ENCODE data around the gene NKIRAS1. TPM values are rescaled to one million over a fixed set of nuclear protein-coding genes. Genes with fewer than 3 reads are reported as not detected.

Gene NKIRAS1
- total RNA-seq, 4 donors from 2014 or later: 3.2 to 13.8 (median 8.9) TPM

DNA sequence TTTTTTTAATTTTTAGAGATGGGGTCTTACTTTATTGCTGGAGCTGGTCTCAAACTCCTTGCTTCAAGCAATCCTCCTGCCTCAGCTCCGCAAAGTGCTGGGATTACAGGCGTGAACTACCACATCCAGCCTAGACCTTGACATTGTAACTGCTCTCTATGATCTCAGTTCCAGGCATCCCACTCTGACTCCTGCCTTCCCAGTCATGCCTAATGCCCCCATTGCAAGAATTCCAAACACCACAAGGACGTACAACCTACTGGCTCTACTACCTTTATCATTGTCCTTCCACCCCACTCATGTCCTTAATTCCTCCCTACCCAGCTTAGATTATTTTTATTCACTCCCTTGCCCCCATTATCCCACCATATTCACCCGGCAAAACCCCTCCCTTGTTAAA, 21.6 kb downstream of the NKIRAS1 start:
- 90 to 96% methylated on average over 2 to 4 of the region's 4 CpGs for WGBS, 2 donors (ENCODE audit: low coverage in 1 of 2)
- H3K36me3 ChIP-seq: peaks cover 0 to 11% (median 4%) of the 10 kb centered on the region in 4 donors

DNA sequence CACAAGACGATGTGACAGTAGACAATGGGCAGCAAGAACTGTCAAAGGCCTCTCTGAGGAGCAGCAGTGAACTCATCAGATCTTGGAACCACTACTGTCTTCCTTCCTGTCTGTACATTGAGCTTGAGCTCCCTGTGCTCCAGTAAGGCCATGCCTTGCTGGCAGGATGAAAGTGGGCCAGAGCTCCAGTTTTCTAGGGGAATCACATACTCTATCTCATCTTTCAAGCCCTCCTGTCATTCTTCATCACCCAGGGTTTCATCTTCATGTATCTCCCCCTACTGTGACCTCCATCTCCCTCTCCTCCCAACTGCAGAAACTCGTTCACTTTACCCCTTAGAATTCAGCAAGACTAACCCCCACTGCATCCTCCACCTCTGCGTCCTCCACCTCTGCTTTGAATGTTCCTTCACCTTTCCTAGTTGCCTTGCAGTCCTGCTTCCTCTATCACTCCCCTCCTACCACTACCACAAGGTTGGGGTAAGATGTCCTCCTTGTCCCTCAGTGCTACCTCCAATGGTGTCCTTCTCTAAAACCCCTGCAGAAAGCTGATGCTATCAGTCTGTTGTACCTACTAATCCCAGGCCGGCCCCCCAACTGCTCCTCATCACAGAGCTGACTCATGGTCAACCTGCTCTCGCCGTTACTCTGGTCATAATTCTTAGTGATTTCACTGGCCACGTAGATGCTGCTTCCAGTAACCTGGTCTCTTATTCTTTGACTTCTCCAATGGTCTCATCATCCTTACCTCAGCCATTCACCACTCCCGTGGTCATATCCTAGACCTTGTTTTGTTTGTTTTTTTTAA, 22.3 kb downstream of the NKIRAS1 start:
- TF ChIP-seq POLR2AphosphoS5 (IDR thresholded peaks at IDR 0.05): no peak
- TF ChIP-seq, protein P1, sequence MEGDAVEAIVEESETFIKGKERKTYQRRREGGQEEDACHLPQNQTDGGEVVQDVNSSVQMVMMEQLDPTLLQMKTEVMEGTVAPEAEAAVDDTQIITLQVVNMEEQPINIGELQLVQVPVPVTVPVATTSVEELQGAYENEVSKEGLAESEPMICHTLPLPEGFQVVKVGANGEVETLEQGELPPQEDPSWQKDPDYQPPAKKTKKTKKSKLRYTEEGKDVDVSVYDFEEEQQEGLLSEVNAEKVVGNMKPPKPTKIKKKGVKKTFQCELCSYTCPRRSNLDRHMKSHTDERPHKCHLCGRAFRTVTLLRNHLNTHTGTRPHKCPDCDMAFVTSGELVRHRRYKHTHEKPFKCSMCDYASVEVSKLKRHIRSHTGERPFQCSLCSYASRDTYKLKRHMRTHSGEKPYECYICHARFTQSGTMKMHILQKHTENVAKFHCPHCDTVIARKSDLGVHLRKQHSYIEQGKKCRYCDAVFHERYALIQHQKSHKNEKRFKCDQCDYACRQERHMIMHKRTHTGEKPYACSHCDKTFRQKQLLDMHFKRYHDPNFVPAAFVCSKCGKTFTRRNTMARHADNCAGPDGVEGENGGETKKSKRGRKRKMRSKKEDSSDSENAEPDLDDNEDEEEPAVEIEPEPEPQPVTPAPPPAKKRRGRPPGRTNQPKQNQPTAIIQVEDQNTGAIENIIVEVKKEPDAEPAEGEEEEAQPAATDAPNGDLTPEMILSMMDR (IDR thresholded peaks at IDR 0.05): no peak
- no peak for TF ChIP-seq POLR2A (IDR thresholded peaks at IDR 0.05)
- no peak for TF ChIP-seq EP300 (IDR thresholded peaks at IDR 0.05; ENCODE audit: low read depth)
- H3K27me3 ChIP-seq: no peaks in the 10 kb centered on the region
- in situ Hi-C loops (cut with MboI; ENCODE audit: low pct_ligation_motif_present in 1 of 4, low pct_unique_long_range_greater_than_20kb in 1 of 4, low sequenced_read_pairs in 3 of 4) (loop anchor here in 3 of 4 donors (25.0 kb wide), 2 partner anchors 343 to 793 kb away; no protein-coding TSS in a partner anchor), intact Hi-C loops (cut with DNase I; ENCODE audit: low total_unique reads) (no loop called here)
- DNase-seq: no peak
- H3K4me3 ChIP-seq: no peak overlapping the region
- peaks cover 0 to 7% (median under 1%) of the 10 kb centered on the region in 4 donors for H3K36me3 ChIP-seq
- H3K9me3 ChIP-seq: no peaks in the 10 kb centered on the region
- H3K4me1 ChIP-seq: no peaks in the 10 kb centered on the region
- WGBS, 2 donors (ENCODE audit: low coverage in 1 of 2): 74 to 83% methylated on average over 5 to 8 of the region's 8 CpGs
- no peak overlapping the region for H3K27ac ChIP-seq

More for the DNA sequence above, 21.6 kb downstream of the NKIRAS1 start:
- in situ Hi-C loops (cut with MboI; ENCODE audit: low pct_ligation_motif_present in 1 of 4, low pct_unique_long_range_greater_than_20kb in 1 of 4, low sequenced_read_pairs in 3 of 4) (loop anchor here in 3 of 4 donors (25.0 kb wide), 2 partner anchors 342 to 792 kb away; no protein-coding TSS in a partner anchor), intact Hi-C loops (cut with DNase I; ENCODE audit: low total_unique reads) (no loop called here)
- Histone ChIP-seq H3K27ac (no peak overlapping the region), H3K9me3 (no peaks in the 10 kb centered on the region), H3K4me3 (no peak overlapping the region), H3K4me1 (no peaks in the 10 kb centered on the region), H3K27me3 (no peaks in the 10 kb centered on the region)
- no peak for DNase-seq
- TF ChIP-seq EP300 (IDR thresholded peaks at IDR 0.05; ENCODE audit: low read depth) (no peak), POLR2A (IDR thresholded peaks at IDR 0.05) (no peak)

DNA sequence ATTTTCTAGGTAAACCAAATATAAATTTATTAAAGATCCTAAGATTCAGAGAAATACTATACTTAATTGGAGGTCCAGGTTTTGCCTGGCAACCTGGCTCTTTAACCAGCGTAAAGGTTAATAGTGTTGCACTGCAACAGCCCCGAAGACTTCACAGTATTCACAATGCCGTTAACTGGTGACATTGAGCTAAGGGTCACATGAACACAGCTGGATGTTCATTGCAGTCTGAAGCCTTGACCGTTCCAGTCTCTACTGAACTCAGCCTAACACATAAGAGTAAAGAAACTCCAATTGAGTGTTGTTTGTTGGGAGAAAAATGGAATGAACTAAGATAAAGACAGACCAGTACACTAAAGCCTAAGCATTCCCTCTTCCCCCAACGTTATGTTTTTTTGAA, 26.8 kb downstream of the NKIRAS1 start:
- intact Hi-C loops (cut with DNase I; ENCODE audit: low total_unique reads) (no loop called here), in situ Hi-C loops (cut with MboI; ENCODE audit: low pct_ligation_motif_present in 1 of 4, low pct_unique_long_range_greater_than_20kb in 1 of 4, low sequenced_read_pairs in 3 of 4) (loop anchor here in 3 of 4 donors (25.0 kb wide), 2 partner anchors 347 to 797 kb away; no protein-coding TSS in a partner anchor)
- Histone ChIP-seq H3K4me3 (no peak overlapping the region), H3K4me1 (no peaks in the 10 kb centered on the region), H3K36me3 (no peaks in the 10 kb centered on the region), H3K27me3 (no peaks in the 10 kb centered on the region), H3K9me3 (no peaks in the 10 kb centered on the region), H3K27ac (no peak overlapping the region)
- WGBS, 2 donors (ENCODE audit: low coverage in 1 of 2): 84 to 90% methylated on average over 3 to 5 of the region's 5 CpGs
- TF ChIP-seq, protein P1 (IDR thresholded peaks at IDR 0.05): no peak
- TF ChIP-seq POLR2AphosphoS5 (IDR thresholded peaks at IDR 0.05) (no peak), EP300 (IDR thresholded peaks at IDR 0.05; ENCODE audit: low read depth) (no peak), POLR2A (IDR thresholded peaks at IDR 0.05) (no peak)
- no peak for DNase-seq

DNA sequence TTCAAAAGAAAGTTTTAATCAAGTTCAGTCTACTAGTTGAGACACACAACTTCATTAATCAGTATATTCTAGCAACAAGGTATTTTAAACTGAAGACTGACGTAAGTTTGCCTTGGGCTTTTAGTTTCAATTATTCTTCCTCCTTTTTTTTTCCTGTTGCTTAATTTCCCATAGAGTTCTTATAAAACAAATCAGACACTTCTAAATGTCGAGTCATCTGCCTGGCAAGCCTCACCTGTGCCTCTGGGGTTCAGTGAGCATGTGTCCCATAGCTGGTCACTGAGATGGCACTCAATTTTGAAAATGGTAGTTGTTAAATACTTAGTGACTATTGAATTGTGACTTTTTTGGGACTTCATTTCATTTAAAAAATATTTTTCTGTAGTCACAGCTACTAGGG, 27.4 kb downstream of the NKIRAS1 start:
- Histone ChIP-seq H3K27me3 (no peaks in the 10 kb centered on the region), H3K4me1 (no peaks in the 10 kb centered on the region), H3K27ac (no peak overlapping the region), H3K36me3 (no peaks in the 10 kb centered on the region), H3K4me3 (no peak overlapping the region), H3K9me3 (no peaks in the 10 kb centered on the region)
- no peak for DNase-seq
- intact Hi-C loops (cut with DNase I; ENCODE audit: low total_unique reads): no loop called here
- no peak for TF ChIP-seq POLR2AphosphoS5 (IDR thresholded peaks at IDR 0.05)
- TF ChIP-seq, protein P1 (IDR thresholded peaks at IDR 0.05): no peak
- no peak for TF ChIP-seq EP300 (IDR thresholded peaks at IDR 0.05; ENCODE audit: low read depth)
- in situ Hi-C loops (cut with MboI; ENCODE audit: low pct_ligation_motif_present in 1 of 4, low pct_unique_long_range_greater_than_20kb in 1 of 4, low sequenced_read_pairs in 3 of 4): loop anchor here in 3 of 4 donors (25.0 kb wide), 2 partner anchors 348 to 798 kb away; no protein-coding TSS in a partner anchor
- 76 to 89% methylated on average over 2 of the region's 2 CpGs for WGBS, 2 donors (ENCODE audit: low coverage in 1 of 2)

Measured in transverse colon (tissue), 4 donors.